GM12878 (cell line): ENCODE results near the gene ITPRIP. TPM values are rescaled to one million over a fixed set of nuclear protein-coding genes. Genes with fewer than 3 reads are reported as not detected.

Experiments used
- ATAC-seq: fragments of 200-7000 bp; cut with Tn5 transposase; 3 replicates; pipeline ENCODE4 v1.9.1; 2020; ENCODE audit warnings: mild to moderate bottlenecking, moderate library complexity
- BruUV-seq: library from RNA; stranded (reverse); fragments of 400-500 nt; replicated peaks from 2 replicates; lab custom pipeline; 2021; lab: Mats Ljungman, UMichigan
- CTCF ChIA-PET: fragments of 300-600 bp; sonication (Branson Sonifier 250); formaldehyde crosslinking; extraction: SDS; loops from one replicate; lab custom pipeline; 2021; ENCODE audit warnings: inconsistent platforms; lab: Yijun Ruan, JAX
- POLR2A ChIA-PET: fragments of 350-600 bp; formaldehyde crosslinking; extraction: SDS; loops from one replicate; lab custom pipeline; 2021; ENCODE audit warnings: inconsistent platforms; lab: Charles Lee
- RAD21 ChIA-PET: fragments of 300-600 bp; sonication (Branson Sonifier 250); formaldehyde crosslinking; loops from one replicate; lab custom pipeline; 2023; ENCODE audit warnings: antibody characterized with exemption; ENCODE audit not compliant: unreplicated experiment; lab: Charles Lee
- SMC1A ChIA-PET: fragments of 300-600 bp; sonication (Branson Sonifier 250); formaldehyde crosslinking; loops from one replicate; lab custom pipeline; 2023; ENCODE audit not compliant: unreplicated experiment, uncharacterized antibody; lab: Charles Lee
- DNase-seq: peaks from one replicate; pipeline ENCODE4 v3.0.0-alpha.2; 2011; ENCODE audit warnings: low read depth, low spot score
- FAIRE-seq: peaks from 3 replicates; lab custom pipeline; 2011; peaks lifted over from hg19 to GRCh38; lab: Jason Lieb, UNC
- H2AFZ ChIP-seq: 2 replicates; pipeline ENCODE4 v1.6.0; 2011; ENCODE audit warnings: low read depth, low read length, control low read depth; ENCODE audit not compliant: control insufficient read depth
- H3K27ac ChIP-seq: 2 replicates; pipeline ENCODE4 v1.5.1; 2011; ENCODE audit warnings: control low read depth; ENCODE audit not compliant: control insufficient read depth, insufficient read depth
- H3K27me3 ChIP-seq, 2 experiments: replicated peaks in 1 of 2; 2 replicates each; pipeline versions ENCODE4 v1.6.0 to v1.6.1; 2011; ENCODE audit warnings: low read length in 1 of 2; ENCODE audit not compliant: control insufficient read depth in 2 of 2, insufficient read depth in 2 of 2
- H3K36me3 ChIP-seq, 2 experiments: 2 replicates each; pipeline ENCODE4 v1.5.1; 2011; ENCODE audit warnings: low read length in 1 of 2; ENCODE audit not compliant: control insufficient read depth in 2 of 2, insufficient read depth in 2 of 2
- H3K4me1 ChIP-seq: 2 replicates; pipeline ENCODE4 v1.6.1; 2011; ENCODE audit warnings: mild to moderate bottlenecking, low read length, moderate library complexity, mixed read lengths; ENCODE audit not compliant: control insufficient read depth, insufficient read depth
- H3K4me2 ChIP-seq: 2 replicates; pipeline ENCODE4 v1.6.0; 2011; ENCODE audit warnings: control low read depth; ENCODE audit not compliant: control insufficient read depth, insufficient read depth
- H3K4me3 ChIP-seq: fragments of 200-600 bp; sonication (generic); 2 replicates; pipeline ENCODE4 v1.5.1; 2016
- H3K79me2 ChIP-seq: 2 replicates; pipeline ENCODE4 v1.6.0; 2011; ENCODE audit warnings: low read length; ENCODE audit not compliant: control insufficient read depth, insufficient read depth
- H3K9ac ChIP-seq: 2 replicates; pipeline ENCODE4 v1.8.0; 2011; ENCODE audit warnings: low read length, control low read depth, mixed read lengths; ENCODE audit not compliant: control insufficient read depth, insufficient read depth
- H3K9me3 ChIP-seq: replicated peaks from 3 replicates; pipeline ENCODE4 v1.5.1; 2011; ENCODE audit warnings: mild to moderate bottlenecking, low read length; ENCODE audit not compliant: control insufficient read depth, insufficient read depth
- H4K20me1 ChIP-seq: 2 replicates; pipeline ENCODE4 v1.6.0; 2011; ENCODE audit not compliant: control insufficient read depth, insufficient read depth
- CBFB ChIP-seq: IDR thresholded peaks from 2 replicates; pipeline ENCODE4 v1.6.1; 2016; ENCODE audit warnings: antibody characterized with exemption, low read depth
- KAT2A ChIP-seq: conservative IDR thresholded peaks from 2 replicates; pipeline ENCODE4 v1.6.1; 2011; ENCODE audit warnings: low read depth, low read length; ENCODE audit not compliant: control insufficient read depth
- KLF5 ChIP-seq: fragments of 450-650 bp; IDR thresholded peaks from 2 replicates; pipeline ENCODE4 v1.6.1; 2014; ENCODE audit warnings: mild to moderate bottlenecking; ENCODE audit not compliant: partially characterized antibody
- NFXL1 ChIP-seq: fragments of 450-650 bp; IDR thresholded peaks from 2 replicates; pipeline ENCODE4 v1.6.1; 2017; ENCODE audit warnings: antibody characterized with exemption, mild to moderate bottlenecking, borderline replicate concordance
- PML ChIP-seq: IDR thresholded peaks from 2 replicates; pipeline ENCODE4 v1.6.1; 2012; ENCODE audit warnings: low read length, inconsistent platforms
- SMAD1 ChIP-seq: fragments of 450-650 bp; IDR thresholded peaks from 2 replicates; pipeline ENCODE4 v1.6.1; 2018; ENCODE audit warnings: mild to moderate bottlenecking, low read depth; ENCODE audit not compliant: partially characterized antibody
- TARDBP ChIP-seq: IDR thresholded peaks from 2 replicates; pipeline ENCODE4 v1.6.1; 2016; ENCODE audit warnings: borderline replicate concordance
- TBL1XR1 ChIP-seq: IDR thresholded peaks from 2 replicates; pipeline ENCODE4 v1.6.1; 2012; ENCODE audit warnings: low read depth, low read length, improper control_type of control experiment
- ZNF217 ChIP-seq: fragments of 450-650 bp; IDR thresholded peaks from 2 replicates; pipeline ENCODE4 v1.6.1; 2017; ENCODE audit warnings: antibody characterized with exemption, mild to moderate bottlenecking
- WGBS: methylation state at CpG from one replicate; pipeline ENCODE4 v1.1.6; 2016; ENCODE audit warnings: low lambda C conversion rate; ENCODE audit not compliant: insufficient replicate concordance, insufficient coverage; ENCODE audit errors: missing lambda C conversion rate; 5-methylcytosine and 5-hydroxymethylcytosine counted together
- in situ Hi-C: fragments of 300-500 bp; cut with MboI; formaldehyde crosslinking; loops from 9 replicates; pipeline ENCODE4 v1.14.3; 2018; ENCODE audit warnings: mixed read lengths
- intact Hi-C: fragments of 100-400 bp; cut with micrococcal nuclease; formaldehyde crosslinking; loops from one replicate; pipeline ENCODE4 v1.14.2; 2022; ENCODE audit not compliant: unreplicated experiment
- polyA plus RNA-seq, 11 experiments: library from polyadenylated mRNA; depleted of rRNA in 4 of 11; unstranded in 6 of 11; stranded (reverse) in 5 of 11; fragments of >200 nt; fragmentation: Nextera tagmentation in 4 of 11; fragmentation: Illumina TruSeq in 1 of 11; extraction: Ambion mirVana in 4 of 11; extraction: Trizol in 1 of 11; gene quantifications; 1 replicate in 1 of 11; 2 replicates in 10 of 11; pipeline versions ENCODE4 v1.2.1 to v1.2.3, GENCODE V29; 2011 to 2016; ENCODE audit warnings: inconsistent platforms in 2 of 11, missing spikeins in 2 of 11, low read depth in 1 of 11
- total RNA-seq, 4 experiments: library from RNA; depleted of rRNA in 3 of 4; stranded (reverse); fragments of >200 nt in 3 of 4; fragmentation: Illumina TruSeq in 1 of 4; extraction: Trizol in 1 of 4; gene quantifications; 2 replicates each; pipeline versions ENCODE4 v1.2.1 to v1.2.3, GENCODE V29; 2013 to 2021
- TF ChIP-seq, protein P1 (sequence below): IDR thresholded peaks from 2 replicates; pipeline ENCODE4 v1.6.1; 2012; ENCODE audit warnings: low read depth, low read length, improper control_type of control experiment
- TF ChIP-seq, protein P2 (sequence below): IDR thresholded peaks from 2 replicates; pipeline ENCODE4 v1.6.1; 2012; ENCODE audit warnings: low read length, inconsistent platforms

Gene ITPRIP
- total and polyA plus RNA-seq, 10 of the 15 experiments (the other 5 are each of a cell fraction or from before 2014, with no cell fraction given) = 0.82 to 10.4 (median 5.9) TPM

- TF ChIP-seq SMAD1 (no peak), KAT2A (no peak), NFXL1 (no peak), TBL1XR1 (no peak), CBFB (no peak), ZNF217 (no peak), PML (no peak), TARDBP (no peak), KLF5 (no peak)
- TF ChIP-seq, protein P1, sequence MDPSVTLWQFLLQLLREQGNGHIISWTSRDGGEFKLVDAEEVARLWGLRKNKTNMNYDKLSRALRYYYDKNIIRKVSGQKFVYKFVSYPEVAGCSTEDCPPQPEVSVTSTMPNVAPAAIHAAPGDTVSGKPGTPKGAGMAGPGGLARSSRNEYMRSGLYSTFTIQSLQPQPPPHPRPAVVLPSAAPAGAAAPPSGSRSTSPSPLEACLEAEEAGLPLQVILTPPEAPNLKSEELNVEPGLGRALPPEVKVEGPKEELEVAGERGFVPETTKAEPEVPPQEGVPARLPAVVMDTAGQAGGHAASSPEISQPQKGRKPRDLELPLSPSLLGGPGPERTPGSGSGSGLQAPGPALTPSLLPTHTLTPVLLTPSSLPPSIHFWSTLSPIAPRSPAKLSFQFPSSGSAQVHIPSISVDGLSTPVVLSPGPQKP = no peak
- TF ChIP-seq, protein P2, sequence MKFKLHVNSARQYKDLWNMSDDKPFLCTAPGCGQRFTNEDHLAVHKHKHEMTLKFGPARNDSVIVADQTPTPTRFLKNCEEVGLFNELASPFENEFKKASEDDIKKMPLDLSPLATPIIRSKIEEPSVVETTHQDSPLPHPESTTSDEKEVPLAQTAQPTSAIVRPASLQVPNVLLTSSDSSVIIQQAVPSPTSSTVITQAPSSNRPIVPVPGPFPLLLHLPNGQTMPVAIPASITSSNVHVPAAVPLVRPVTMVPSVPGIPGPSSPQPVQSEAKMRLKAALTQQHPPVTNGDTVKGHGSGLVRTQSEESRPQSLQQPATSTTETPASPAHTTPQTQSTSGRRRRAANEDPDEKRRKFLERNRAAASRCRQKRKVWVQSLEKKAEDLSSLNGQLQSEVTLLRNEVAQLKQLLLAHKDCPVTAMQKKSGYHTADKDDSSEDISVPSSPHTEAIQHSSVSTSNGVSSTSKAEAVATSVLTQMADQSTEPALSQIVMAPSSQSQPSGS = no peak
- TF ChIP-seq, all 136 proteins: peak for 0
- SMC1A ChIA-PET = interaction anchor here (0.6 to 2.0 kb wide), 2 partner anchors 11 to 12 kb away, joined by 4 to 7 read pairs; partner anchors contain the start of gene ITPRIP
- ATAC-seq (no peak), FAIRE-seq (no peak), DNase-seq (no peak)
- H3K4me3 ChIP-seq = no peak overlapping the region
- no peak overlapping the region for H2AFZ ChIP-seq
- H3K27me3 ChIP-seq = no peaks in the 10 kb centered on the region
- peaks cover 46% of the 10 kb centered on the region for H3K79me2 ChIP-seq
- H3K9me3 ChIP-seq = no peaks in the 10 kb centered on the region
- WGBS = 86% methylated on average over 28 of the region's 28 CpGs
- H3K4me1 ChIP-seq = peaks cover 38% of the 10 kb centered on the region
- no peak overlapping the region for H3K27ac ChIP-seq
- POLR2A ChIA-PET = no interaction called here
- no peak overlapping the region for H3K4me2 ChIP-seq
- RAD21 ChIA-PET = no interaction called here
- no TSS peak for BruUV-seq
- intact Hi-C loops = no loop called here
- in situ Hi-C loops = no loop called here
- peaks cover 0 to 7% of the 10 kb centered on the region in 2 experiments; a peak in 2 of 4 replicates for H3K36me3 ChIP-seq
- no peak overlapping the region for H3K9ac ChIP-seq
- CTCF ChIA-PET = interaction anchor here (1.3 to 2.3 kb wide), 3 partner anchors 9 to 25 kb away, joined by 3 to 7 read pairs (median 5); no protein-coding TSS in a partner anchor
- peaks cover 10% of the 10 kb centered on the region; the same call in 1 of the 2 replicates for H4K20me1 ChIP-seq
Measured at GRCh38 chr10:104325436-104326435, 12.5 kb downstream of the ITPRIP start.
